HepG2 (cell line): Measurements from ENCODE around the gene LRRC25. TPM values are rescaled to one million over a fixed set of nuclear protein-coding genes. Genes with fewer than 3 reads are reported as not detected.

Experiments used
- ATAC-seq: fragments of 200-7000 bp; cut with Tn5 transposase; 3 replicates; pipeline ENCODE4 v1.9.1; 2020; ENCODE audit warnings: mild to moderate bottlenecking, moderate library complexity
- BruUV-seq: library from RNA; stranded (reverse); fragments of 400-500 nt; replicated peaks from 2 replicates; lab custom pipeline; 2021; lab: Mats Ljungman, UMichigan
- CTCF ChIA-PET: fragments of 300-600 bp; formaldehyde crosslinking; extraction: SDS; loops from one replicate; lab custom pipeline; 2021; ENCODE audit warnings: low total read pairs, inconsistent platforms, low intra/inter-chr PET ratio; lab: Yijun Ruan, JAX
- POLR2A ChIA-PET: fragments of 350-600 bp; sonication (Branson Sonifier 250); formaldehyde crosslinking; loops from one replicate; lab custom pipeline; 2020; ENCODE audit warnings: antibody characterized with exemption, inconsistent platforms; lab: Yijun Ruan, JAX
- DNase-seq: peaks from one replicate; pipeline ENCODE4 v3.0.0-alpha.2; 2015; ENCODE audit warnings: low spot score
- FAIRE-seq: peaks from 3 replicates; lab custom pipeline; 2011; peaks lifted over from hg19 to GRCh38; lab: Jason Lieb, UNC
- H2AFZ ChIP-seq: one replicate; pipeline ENCODE4 v1.6.1; 2011; ENCODE audit warnings: low read length, inconsistent platforms
- H3K27ac ChIP-seq: fragments of 300-600 bp; 3 replicates; pipeline ENCODE4 v1.8.0; 2011; ENCODE audit warnings: mixed run types, mild to moderate bottlenecking, mixed read lengths, low read length, inconsistent platforms; ENCODE audit not compliant: insufficient read depth; ENCODE audit errors: extremely low read length
- H3K27me3 ChIP-seq, 2 experiments: fragments of 200-600 bp in 1 of 2; 2 replicates in 1 of 2; 3 replicates in 1 of 2; pipeline versions ENCODE4 v1.6.0 to v1.8.0; 2011; ENCODE audit warnings: low read length in 2 of 2, mild to moderate bottlenecking in 2 of 2, moderate library complexity in 2 of 2, inconsistent platforms in 1 of 2; ENCODE audit not compliant: insufficient read depth in 2 of 2, control insufficient read depth in 1 of 2
- H3K36me3 ChIP-seq, 2 experiments: fragments of 200-600 bp in 1 of 2; replicated peaks in 1 of 2; 2 replicates in 1 of 2; 3 replicates in 1 of 2; pipeline versions ENCODE4 v1.5.1 to v1.8.0; 2011; ENCODE audit warnings: low read length in 2 of 2, inconsistent platforms in 1 of 2; ENCODE audit not compliant: insufficient read depth in 2 of 2, control insufficient read depth in 1 of 2
- H3K4me1 ChIP-seq: 2 replicates; pipeline ENCODE4 v1.5.1; 2012; ENCODE audit warnings: low read length, inconsistent platforms; ENCODE audit not compliant: insufficient read depth
- H3K4me2 ChIP-seq: 2 replicates; pipeline ENCODE4 v1.6.0; 2011; ENCODE audit warnings: low read depth, low read length, inconsistent platforms
- H3K4me3 ChIP-seq, 3 experiments: fragments of 200-600 bp in 1 of 3; sonication (generic), shearing (Covaris generic) in 1 of 3; replicated peaks in 1 of 3; 2 replicates each; pipeline ENCODE4 v1.5.1; 2011 to 2016; ENCODE audit warnings: low read length in 3 of 3, inconsistent platforms in 2 of 3, low read depth in 2 of 3, mild to moderate bottlenecking in 2 of 3, control low read depth in 1 of 3, mixed read lengths in 1 of 3; ENCODE audit not compliant: insufficient read depth in 1 of 3
- H3K79me2 ChIP-seq: one replicate; pipeline ENCODE4 v1.6.1; 2011; ENCODE audit warnings: low read length, inconsistent platforms; ENCODE audit not compliant: insufficient read depth
- H3K9ac ChIP-seq: 2 replicates; pipeline ENCODE4 v1.6.0; 2011; ENCODE audit warnings: mild to moderate bottlenecking, low read depth, low read length, inconsistent platforms; ENCODE audit not compliant: insufficient read depth
- H3K9me3 ChIP-seq: 2 replicates; pipeline ENCODE4 v1.5.1; 2012; ENCODE audit warnings: mild to moderate bottlenecking, low read length
- H4K20me1 ChIP-seq: 2 replicates; pipeline ENCODE4 v1.6.0; 2011; ENCODE audit warnings: inconsistent platforms, mild to moderate bottlenecking, low read length, moderate library complexity; ENCODE audit not compliant: insufficient read depth
- DR1 ChIP-seq: sonication (generic); formaldehyde crosslinking; IDR thresholded peaks from 2 replicates; pipeline ENCODE4 v1.8.0; 2021; ENCODE audit warnings: mild to moderate bottlenecking, missing genetic modification reagents, inconsistent platforms
- GABPA ChIP-seq, 2 experiments: IDR thresholded peaks; 2 replicates each; pipeline ENCODE4 v1.6.1; 2011 to 2016; ENCODE audit warnings: low read depth in 2 of 2, low read length in 1 of 2, missing biosample characterization in 1 of 2, missing genetic modification characterization in 1 of 2
- GABPB1 ChIP-seq: IDR thresholded peaks from 2 replicates; pipeline ENCODE4 v1.6.1; 2016; ENCODE audit warnings: mild to moderate bottlenecking, missing genetic modification reagents, moderate library complexity, missing compliant biosample characterization
- HNF4A ChIP-seq: sonication (generic); formaldehyde crosslinking; IDR thresholded peaks from 2 replicates; pipeline ENCODE4 v1.4.0; 2020; ENCODE audit warnings: missing genetic modification reagents
- NCOA5 ChIP-seq: sonication (generic); formaldehyde crosslinking; IDR thresholded peaks from 2 replicates; pipeline ENCODE4 v1.4.0; 2020; ENCODE audit warnings: missing genetic modification reagents
- PTBP1 ChIP-seq: fragments of 200-400 bp; formaldehyde crosslinking; IDR thresholded peaks from 2 replicates; pipeline ENCODE4 v1.6.1; 2018; ENCODE audit warnings: low read length, low read depth; ENCODE audit not compliant: poor library complexity, severe bottlenecking
- SMC3 ChIP-seq: IDR thresholded peaks from 2 replicates; pipeline ENCODE4 v1.6.1; 2011; ENCODE audit warnings: low read length, improper control_type of control experiment
- SOX6 ChIP-seq, 2 experiments: fragments of 450-650 bp in 1 of 2; sonication (generic) in 1 of 2; formaldehyde crosslinking in 1 of 2; IDR thresholded peaks; 2 replicates each; pipeline versions ENCODE4 v1.4.0 to v1.6.1; 2017 to 2020; ENCODE audit warnings: antibody characterized with exemption in 1 of 2, mild to moderate bottlenecking in 1 of 2, missing genetic modification reagents in 1 of 2
- ZNF33A ChIP-seq: sonication (generic); formaldehyde crosslinking; IDR thresholded peaks from 2 replicates; pipeline ENCODE4 v1.5.1; 2020; ENCODE audit warnings: missing genetic modification reagents, mild to moderate bottlenecking, moderate library complexity, borderline replicate concordance
- ZNF34 ChIP-seq: sonication (generic); formaldehyde crosslinking; IDR thresholded peaks from 2 replicates; pipeline ENCODE4 v1.4.0; 2020; ENCODE audit warnings: mild to moderate bottlenecking, missing genetic modification reagents, borderline replicate concordance
- ZNF670 ChIP-seq: sonication (generic); formaldehyde crosslinking; IDR thresholded peaks from 2 replicates; pipeline ENCODE4 v1.8.0; 2022; ENCODE audit warnings: mild to moderate bottlenecking, missing genetic modification reagents, borderline replicate concordance
- ZNF703 ChIP-seq: sonication (generic); formaldehyde crosslinking; IDR thresholded peaks from 2 replicates; pipeline ENCODE4 v1.5.1; 2020; ENCODE audit warnings: missing genetic modification reagents, mild to moderate bottlenecking, moderate library complexity, borderline replicate concordance
- ZNF816 ChIP-seq: sonication (generic); formaldehyde crosslinking; IDR thresholded peaks from 2 replicates; pipeline ENCODE4 v1.8.0; 2022; ENCODE audit warnings: missing genetic modification reagents, mild to moderate bottlenecking, borderline replicate concordance
- WGBS: methylation state at CpG from one replicate; pipeline ENCODE4 v1.1.6; 2017; ENCODE audit warnings: low lambda C conversion rate; 5-methylcytosine and 5-hydroxymethylcytosine counted together
- in situ Hi-C: cut with HindIII; loops from 2 replicates; pipeline ENCODE4 v1.10.0; 2017; ENCODE audit warnings: low pct_unique_long_range_greater_than_20kb; ENCODE audit not compliant: extremely low pct_ligation_motif_present
- intact Hi-C: fragments of 100-400 bp; cut with micrococcal nuclease; formaldehyde crosslinking; loops from one replicate; pipeline ENCODE4 v1.10.0; 2022; ENCODE audit not compliant: unreplicated experiment
- polyA plus RNA-seq, 8 experiments: library from polyadenylated mRNA; depleted of rRNA in 3 of 8; stranded (reverse) in 7 of 8; unstranded in 1 of 8; fragments of >200 nt; fragmentation: Illumina TruSeq in 4 of 8; extraction: Trizol in 4 of 8; gene quantifications; 2 replicates each; pipeline versions ENCODE4 v1.2.1 to v1.2.3, GENCODE V29; 2011 to 2016; ENCODE audit warnings: low read depth in 4 of 8, missing spikeins in 1 of 8, mixed read lengths in 1 of 8; ENCODE audit not compliant: insufficient read depth in 1 of 8
- total RNA-seq, 5 experiments: library from RNA; depleted of rRNA; stranded (reverse); fragments of >200 nt; fragmentation: Illumina TruSeq; extraction: Trizol; gene quantifications; 2 replicates each; pipeline ENCODE4 v1.2.3, GENCODE V29; 2016; ENCODE audit warnings: low read depth in 1 of 5
- TF ChIP-seq, protein P1 (sequence below): sonication (generic); formaldehyde crosslinking; IDR thresholded peaks from 2 replicates; pipeline ENCODE4 v1.5.0; 2020; ENCODE audit warnings: missing genetic modification reagents
- TF ChIP-seq, protein P2 (sequence below): IDR thresholded peaks from 2 replicates; pipeline ENCODE4 v1.6.1; 2016
- TF ChIP-seq, protein P3 (sequence below): sonication (generic); formaldehyde crosslinking; IDR thresholded peaks from 2 replicates; pipeline ENCODE4 v1.5.0; 2020; ENCODE audit warnings: mild to moderate bottlenecking, missing genetic modification reagents, borderline replicate concordance

LRRC25 gene
- total and polyA plus RNA-seq, 2 of the 13 experiments (the other 11 are each of a cell fraction or from before 2014, with no cell fraction given), result 0.13 to 0.53 TPM

DNA sequence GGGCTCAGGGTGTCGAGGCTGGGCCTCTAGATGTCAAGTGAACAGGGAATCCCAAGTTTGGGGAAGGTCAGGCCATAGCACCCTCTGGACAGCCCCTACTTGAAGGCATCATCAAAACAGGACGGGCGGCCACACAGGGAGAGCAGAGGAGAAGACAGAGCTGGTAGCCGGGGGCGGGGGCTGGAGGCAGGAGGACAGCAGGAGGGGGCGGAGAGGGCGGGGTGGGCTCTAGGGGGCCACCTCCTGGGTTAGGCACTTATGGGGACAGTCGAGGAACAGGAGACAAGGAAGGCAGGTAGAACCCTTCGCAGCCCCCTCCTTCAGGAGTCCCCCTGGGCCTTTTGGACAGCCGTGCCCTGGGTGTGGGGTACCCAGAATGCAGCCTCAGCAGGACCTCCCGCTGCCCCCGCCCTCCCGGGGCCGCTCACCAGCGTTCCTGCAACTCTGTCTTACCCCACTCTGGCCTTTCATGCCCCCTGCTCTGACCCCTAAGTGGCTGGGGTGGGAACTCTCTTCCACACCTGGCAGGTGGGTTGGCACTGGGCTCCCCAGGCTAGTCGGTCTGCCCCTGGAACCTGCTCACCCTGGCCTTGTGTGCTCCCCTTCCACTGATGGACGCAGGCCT is 27.6 kb upstream of the LRRC25 start:
- TF ChIP-seq, protein P1, sequence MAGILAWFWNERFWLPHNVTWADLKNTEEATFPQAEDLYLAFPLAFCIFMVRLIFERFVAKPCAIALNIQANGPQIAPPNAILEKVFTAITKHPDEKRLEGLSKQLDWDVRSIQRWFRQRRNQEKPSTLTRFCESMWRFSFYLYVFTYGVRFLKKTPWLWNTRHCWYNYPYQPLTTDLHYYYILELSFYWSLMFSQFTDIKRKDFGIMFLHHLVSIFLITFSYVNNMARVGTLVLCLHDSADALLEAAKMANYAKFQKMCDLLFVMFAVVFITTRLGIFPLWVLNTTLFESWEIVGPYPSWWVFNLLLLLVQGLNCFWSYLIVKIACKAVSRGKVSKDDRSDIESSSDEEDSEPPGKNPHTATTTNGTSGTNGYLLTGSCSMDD (CRISPR knock-in tag), result no peak
- TF ChIP-seq ZNF816 (no peak), GABPB1 (no peak), DR1 (CRISPR knock-in tag) (no peak), SOX6 (IDR thresholded peaks at IDR 0.05) (no peak), SOX6 (CRISPR knock-in tag; IDR thresholded peaks at IDR 0.05) (no peak), PTBP1 (no peak), ZNF670 (CRISPR knock-in tag) (no peak), GABPA (IDR thresholded peaks at IDR 0.05; ENCODE audit: low read depth, low read length) (no peak), GABPA (CRISPR knock-in tag; IDR thresholded peaks at IDR 0.05; ENCODE audit: low read depth) (no peak), NCOA5 (no peak), SMC3 (no peak), HNF4A (CRISPR knock-in tag) (no peak), ZNF703 (CRISPR knock-in tag) (no peak), ZNF33A (no peak), ZNF34 (CRISPR knock-in tag) (no peak)
- TF ChIP-seq, protein P2, sequence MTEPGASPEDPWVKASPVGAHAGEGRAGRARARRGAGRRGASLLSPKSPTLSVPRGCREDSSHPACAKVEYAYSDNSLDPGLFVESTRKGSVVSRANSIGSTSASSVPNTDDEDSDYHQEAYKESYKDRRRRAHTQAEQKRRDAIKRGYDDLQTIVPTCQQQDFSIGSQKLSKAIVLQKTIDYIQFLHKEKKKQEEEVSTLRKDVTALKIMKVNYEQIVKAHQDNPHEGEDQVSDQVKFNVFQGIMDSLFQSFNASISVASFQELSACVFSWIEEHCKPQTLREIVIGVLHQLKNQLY (CRISPR knock-in tag), result no peak
- TF ChIP-seq, protein P3, sequence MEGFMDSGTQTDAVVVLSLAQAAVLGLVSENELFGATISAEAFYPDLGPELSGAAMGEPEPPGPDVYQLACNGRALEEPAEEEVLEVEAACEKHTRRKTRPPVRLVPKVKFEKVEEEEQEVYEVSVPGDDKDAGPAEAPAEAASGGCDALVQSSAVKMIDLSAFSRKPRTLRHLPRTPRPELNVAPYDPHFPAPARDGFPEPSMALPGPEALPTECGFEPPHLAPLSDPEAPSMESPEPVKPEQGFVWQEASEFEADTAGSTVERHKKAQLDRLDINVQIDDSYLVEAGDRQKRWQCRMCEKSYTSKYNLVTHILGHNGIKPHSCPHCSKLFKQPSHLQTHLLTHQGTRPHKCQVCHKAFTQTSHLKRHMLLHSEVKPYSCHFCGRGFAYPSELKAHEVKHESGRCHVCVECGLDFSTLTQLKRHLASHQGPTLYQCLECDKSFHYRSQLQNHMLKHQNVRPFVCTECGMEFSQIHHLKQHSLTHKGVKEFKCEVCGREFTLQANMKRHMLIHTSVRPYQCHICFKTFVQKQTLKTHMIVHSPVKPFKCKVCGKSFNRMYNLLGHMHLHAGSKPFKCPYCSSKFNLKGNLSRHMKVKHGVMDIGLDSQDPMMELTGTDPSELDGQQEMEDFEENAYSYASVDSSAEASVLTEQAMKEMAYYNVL (CRISPR knock-in tag), result no peak
- intact Hi-C loops (no loop called here), in situ Hi-C loops (no loop called here)
- CTCF ChIA-PET, result no interaction called here
- Histone ChIP-seq H3K27ac (no peak overlapping the region), H4K20me1 (peaks cover 8% of the 10 kb centered on the region; the same call in 1 of the 2 replicates), H3K36me3 (peaks cover 0 to 3% of the 10 kb centered on the region in 2 experiments; a peak in 1 of 5 replicates), H3K4me2 (no peak overlapping the region), H3K79me2 (peaks cover 31% of the 10 kb centered on the region), H3K9ac (no peak overlapping the region), H3K4me3 (no peak overlapping the region), H3K4me1 (peaks cover 18% of the 10 kb centered on the region), H2AFZ (no peak overlapping the region), H3K9me3 (no peaks in the 10 kb centered on the region), H3K27me3 (no peaks in the 10 kb centered on the region)
- FAIRE-seq (no peak), ATAC-seq (no peak), DNase-seq (no peak)
- POLR2A ChIA-PET, result no interaction called here
- BruUV-seq, result no TSS peak
- WGBS, result 93% methylated on average over 10 of the region's 17 CpGs
